Stimulated activated CD8-positive, alpha-beta memory T cell treated with anti-CD3 and anti-CD28 coated beads, Interleukin-4, amount 100 ng/mL, for 24 hours (primary cell): ENCODE data around the gene DNAJC5.
"Not testable (repeated sequence)": the region's sequence is repeated elsewhere in the genome, so short reads cannot be mapped to it uniquely, and the experiment has no call there.

Experiments used
- DNase-seq: peaks from one replicate; pipeline ENCODE4 v3.0.0-alpha.2; 2020; ENCODE audit warnings: low read depth

DNAJC5 gene

DNA sequence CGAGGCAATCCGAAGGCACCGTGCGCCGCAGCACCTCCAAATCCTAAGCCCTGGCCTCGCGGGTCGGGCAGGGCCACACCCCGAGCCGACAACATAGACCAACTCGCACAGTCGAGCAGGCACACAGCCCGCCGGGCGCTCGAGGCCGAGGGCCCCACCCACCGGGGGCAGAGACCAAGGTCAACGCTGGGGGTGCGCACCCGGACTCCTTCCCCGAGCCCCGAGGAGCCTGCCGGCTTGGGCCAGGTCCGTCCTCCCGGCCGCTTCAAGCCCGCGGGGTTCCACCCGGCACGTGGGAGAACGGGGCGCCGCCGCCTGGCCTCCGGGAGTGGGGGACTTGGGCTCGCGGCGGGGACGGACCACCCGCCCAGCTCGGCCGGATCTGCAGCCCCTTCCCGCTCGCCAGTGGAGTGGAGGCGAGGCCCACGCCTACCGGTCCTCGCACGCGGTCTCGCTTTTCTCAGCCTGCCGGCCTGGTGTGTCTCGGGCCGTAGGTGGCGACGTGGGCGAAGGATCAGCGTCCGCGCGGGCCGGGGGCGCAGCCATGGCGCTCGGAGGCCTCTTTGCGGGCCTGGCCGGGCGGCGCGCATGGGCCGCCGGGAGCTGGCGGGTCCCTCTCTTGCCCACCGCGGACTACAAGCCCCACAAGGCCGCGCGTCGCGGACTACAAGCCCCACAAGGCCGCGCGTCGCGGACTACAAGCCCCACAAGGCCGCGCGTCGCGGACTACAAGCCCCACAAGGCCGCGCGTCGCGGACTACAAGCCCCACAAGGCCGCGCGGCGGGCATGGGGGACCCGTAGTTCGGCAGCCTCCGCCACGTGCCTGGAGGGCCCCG is 61.1 kb downstream of the DNAJC5 start, which contains the start of gene UCKL1:
TSS of gene UCKL1 (minus strand) at position 590 of the 837 bp plus-strand sequence. CDS start at position 546, 44 bp downstream.
- peak; percentile 80 for DNase-seq

DNA sequence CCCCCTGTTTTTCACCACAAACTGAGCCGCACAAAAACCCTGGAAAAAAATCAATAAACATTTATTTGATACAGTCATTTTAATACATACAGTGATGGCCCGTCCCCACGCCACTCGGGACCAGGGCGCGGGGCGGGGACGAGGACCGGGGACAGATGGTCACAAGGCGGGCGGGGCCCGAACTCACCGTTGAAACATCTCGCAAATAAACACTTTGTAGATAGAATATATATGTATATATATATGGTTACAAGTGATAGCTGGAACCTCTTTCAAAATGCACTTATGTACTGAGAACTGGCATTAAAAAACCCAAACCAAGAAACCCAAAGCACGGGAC is 61.7 kb downstream of the DNAJC5 start:
- no peak for DNase-seq

DNA sequence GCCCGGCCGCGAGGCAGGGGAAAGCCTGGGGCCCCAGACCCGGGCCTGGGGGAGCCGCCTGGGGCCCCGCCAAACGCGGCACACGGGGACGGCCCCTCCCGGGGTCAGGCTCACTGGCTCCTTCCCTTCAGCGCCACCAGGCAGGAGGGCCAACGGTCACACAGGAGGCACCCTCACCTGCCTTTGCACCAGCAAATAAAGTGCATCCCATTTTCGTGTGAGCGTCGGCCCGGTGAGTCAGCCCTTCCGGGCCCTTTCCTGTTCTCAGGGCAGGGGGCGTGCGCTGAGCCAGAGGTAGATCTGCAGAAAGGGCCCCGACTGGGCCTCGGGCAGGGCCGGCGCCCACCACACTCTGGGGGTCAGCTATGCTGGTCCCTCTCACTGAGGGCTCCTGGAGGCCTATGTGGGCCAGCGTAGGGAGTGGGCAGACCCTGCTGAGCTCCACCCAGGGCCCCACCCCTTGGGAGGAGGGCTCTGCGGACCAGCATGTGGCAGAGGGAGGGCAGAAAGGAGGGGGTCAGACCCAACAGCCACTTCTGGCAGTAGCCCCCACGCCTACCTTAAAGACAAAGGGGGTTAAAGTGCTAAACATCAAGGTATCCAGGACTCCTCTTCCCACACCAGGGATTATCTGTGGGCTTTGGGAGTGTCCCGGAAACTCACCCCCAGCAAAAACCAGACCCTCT is 62.2 kb downstream of the DNAJC5 start:
- DNase-seq, result peak; percentile 52

- no peak for DNase-seq
Measured at GRCh38 chr20:63957690-63958441, 62.9 kb downstream of the DNAJC5 start.

GRCh38 chr20:63958471-63958870 is 63.5 kb downstream of the DNAJC5 start:
- DNase-seq, result no peak

- DNase-seq, result no peak
Measured at GRCh38 chr20:63958964-63959698, 64.2 kb downstream of the DNAJC5 start.

- DNase-seq, result no peak
Measured at GRCh38 chr20:63959699-63960075, 64.8 kb downstream of the DNAJC5 start.

- not testable (repeated sequence) for DNase-seq
Measured at GRCh38 chr20:63960654-63961621, 66.0 kb downstream of the DNAJC5 start.

- DNase-seq, result no peak
Measured at GRCh38 chr20:63961664-63962425, 66.9 kb downstream of the DNAJC5 start.

- no peak for DNase-seq
Measured at GRCh38 chr20:63962426-63963347, 67.8 kb downstream of the DNAJC5 start.

DNA sequence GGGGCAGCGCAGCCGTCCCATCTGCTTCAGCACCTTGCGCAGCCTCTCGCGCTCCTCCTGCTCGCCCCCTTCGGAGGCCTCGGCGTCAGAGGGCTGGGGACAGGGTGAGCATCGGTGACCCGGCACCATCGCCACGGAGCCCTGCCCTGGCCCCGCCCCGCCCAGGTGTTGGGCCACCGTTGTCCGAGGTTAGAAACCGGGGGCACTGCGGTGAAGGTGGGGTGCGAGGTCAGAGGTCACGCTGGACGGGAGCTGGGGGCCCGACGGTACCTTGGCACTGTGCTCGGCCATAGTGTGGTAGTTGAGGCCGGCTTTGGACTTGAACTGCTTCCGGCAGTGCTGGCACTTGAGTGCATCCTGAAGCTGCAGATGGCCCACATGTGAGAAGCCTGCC is 68.4 kb downstream of the DNAJC5 start:
- DNase-seq, result no peak

GRCh38 chr20:63963784-63964301 is 68.9 kb downstream of the DNAJC5 start:
- no peak for DNase-seq

- no peak for DNase-seq
Measured at GRCh38 chr20:63964412-63964811, 69.5 kb downstream of the DNAJC5 start.

DNA sequence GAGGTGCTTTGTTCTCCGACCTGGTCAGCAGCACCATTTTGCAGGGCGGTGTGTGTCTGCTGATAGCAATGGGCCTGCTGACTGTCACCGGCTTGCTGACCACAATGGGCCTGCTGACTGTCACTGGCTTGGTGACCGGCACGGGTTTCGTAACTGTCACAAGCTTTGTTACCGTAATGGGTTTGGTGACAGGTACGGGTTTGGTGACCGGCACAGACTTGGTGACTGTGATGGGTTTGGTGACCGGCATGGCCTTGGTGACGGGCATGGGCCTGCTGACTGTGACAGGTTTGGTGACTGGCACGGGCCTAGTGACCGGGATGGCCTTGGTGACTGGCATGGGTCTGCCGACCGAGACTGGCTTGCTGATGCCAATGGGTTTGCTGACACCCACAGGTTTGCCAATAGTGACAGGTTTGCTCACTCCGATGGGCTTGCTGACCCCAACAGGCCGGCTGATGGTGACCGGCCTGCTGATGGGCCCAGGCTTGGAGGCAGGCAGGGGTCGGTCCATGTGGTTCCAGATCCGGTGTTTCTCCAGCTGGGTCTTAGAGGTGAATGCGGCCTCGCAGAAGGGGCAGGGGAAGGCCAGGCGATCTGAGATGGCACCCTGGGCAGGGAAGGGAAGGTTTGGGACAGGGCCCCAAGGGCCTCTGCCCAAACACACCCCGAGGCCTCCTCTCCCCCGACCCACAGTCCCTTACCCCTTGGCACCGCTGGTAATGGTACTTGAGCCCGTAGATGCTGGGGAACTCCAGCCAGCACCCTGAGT is 71.4 kb downstream of the DNAJC5 start:
- no peak for DNase-seq

- no peak for DNase-seq
Measured at GRCh38 chr20:63966944-63967322, 72.0 kb downstream of the DNAJC5 start.

GRCh38 chr20:63967330-63968135 is 72.6 kb downstream of the DNAJC5 start:
- no peak for DNase-seq
